ENCODE data around the gene FBXW9. TPM values are rescaled to one million over a fixed set of nuclear protein-coding genes. Genes with fewer than 3 reads are reported as not detected.

FBXW9 gene
- total and polyA plus RNA-seq, 2 of the 13 experiments (the other 11 are each of a cell fraction or from before 2014, with no cell fraction given) = 5.7 to 6.1 TPM

DNA sequence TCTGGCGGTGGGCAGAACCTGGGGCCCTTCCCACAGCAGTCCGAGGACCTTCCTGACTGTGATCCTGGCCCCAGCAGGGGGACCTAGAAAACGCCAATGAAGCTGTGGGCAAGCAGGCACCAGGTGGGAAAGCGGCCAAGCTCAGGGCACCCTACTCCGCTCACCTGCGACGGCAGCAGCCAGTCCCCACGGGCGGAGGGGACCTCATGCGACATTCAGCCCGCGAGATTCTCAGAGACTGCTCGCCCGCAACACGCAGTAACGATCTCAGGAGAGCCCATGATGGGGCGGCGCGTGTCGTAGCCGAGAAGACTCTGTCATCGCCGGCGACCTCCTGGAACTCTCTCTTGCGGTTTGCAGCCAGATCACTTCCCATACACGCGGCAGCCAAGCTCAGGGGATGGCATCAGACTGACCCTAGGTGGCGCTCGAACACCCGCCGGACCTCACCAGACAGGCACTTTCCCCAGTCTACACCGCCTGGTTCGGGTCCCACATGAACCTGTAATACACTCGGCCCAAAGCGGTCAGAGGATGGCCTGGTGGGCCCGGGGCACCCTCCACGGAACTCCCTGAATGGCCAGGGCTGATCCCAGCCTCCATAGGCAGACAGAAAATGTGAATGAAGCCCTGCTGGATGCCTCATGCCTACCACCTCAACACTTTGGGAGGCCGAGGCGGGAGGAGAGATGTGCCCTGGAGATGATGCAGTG lies 56.4 kb downstream of the FBXW9 start (continued):
- no peak for TF ChIP-seq PATZ1 (CRISPR knock-in tag; IDR thresholded peaks at IDR 0.05)
- TF ChIP-seq ZBTB25 (CRISPR knock-in tag; IDR thresholded peaks at IDR 0.05) = no peak
- TF ChIP-seq, protein P1, sequence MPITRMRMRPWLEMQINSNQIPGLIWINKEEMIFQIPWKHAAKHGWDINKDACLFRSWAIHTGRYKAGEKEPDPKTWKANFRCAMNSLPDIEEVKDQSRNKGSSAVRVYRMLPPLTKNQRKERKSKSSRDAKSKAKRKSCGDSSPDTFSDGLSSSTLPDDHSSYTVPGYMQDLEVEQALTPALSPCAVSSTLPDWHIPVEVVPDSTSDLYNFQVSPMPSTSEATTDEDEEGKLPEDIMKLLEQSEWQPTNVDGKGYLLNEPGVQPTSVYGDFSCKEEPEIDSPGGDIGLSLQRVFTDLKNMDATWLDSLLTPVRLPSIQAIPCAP (CRISPR knock-in tag; IDR thresholded peaks at IDR 0.05; ENCODE audit: low read depth) = no peak
- TF ChIP-seq LCORL (IDR thresholded peaks at IDR 0.05) = no peak
- TF ChIP-seq LCORL (CRISPR knock-in tag; IDR thresholded peaks at IDR 0.05) = no peak
- no peak for TF ChIP-seq SMAD3 (CRISPR knock-in tag; IDR thresholded peaks at IDR 0.05)
- no peak for TF ChIP-seq KDM4B (CRISPR knock-in tag; IDR thresholded peaks at IDR 0.05)
- TF ChIP-seq, protein P2, sequence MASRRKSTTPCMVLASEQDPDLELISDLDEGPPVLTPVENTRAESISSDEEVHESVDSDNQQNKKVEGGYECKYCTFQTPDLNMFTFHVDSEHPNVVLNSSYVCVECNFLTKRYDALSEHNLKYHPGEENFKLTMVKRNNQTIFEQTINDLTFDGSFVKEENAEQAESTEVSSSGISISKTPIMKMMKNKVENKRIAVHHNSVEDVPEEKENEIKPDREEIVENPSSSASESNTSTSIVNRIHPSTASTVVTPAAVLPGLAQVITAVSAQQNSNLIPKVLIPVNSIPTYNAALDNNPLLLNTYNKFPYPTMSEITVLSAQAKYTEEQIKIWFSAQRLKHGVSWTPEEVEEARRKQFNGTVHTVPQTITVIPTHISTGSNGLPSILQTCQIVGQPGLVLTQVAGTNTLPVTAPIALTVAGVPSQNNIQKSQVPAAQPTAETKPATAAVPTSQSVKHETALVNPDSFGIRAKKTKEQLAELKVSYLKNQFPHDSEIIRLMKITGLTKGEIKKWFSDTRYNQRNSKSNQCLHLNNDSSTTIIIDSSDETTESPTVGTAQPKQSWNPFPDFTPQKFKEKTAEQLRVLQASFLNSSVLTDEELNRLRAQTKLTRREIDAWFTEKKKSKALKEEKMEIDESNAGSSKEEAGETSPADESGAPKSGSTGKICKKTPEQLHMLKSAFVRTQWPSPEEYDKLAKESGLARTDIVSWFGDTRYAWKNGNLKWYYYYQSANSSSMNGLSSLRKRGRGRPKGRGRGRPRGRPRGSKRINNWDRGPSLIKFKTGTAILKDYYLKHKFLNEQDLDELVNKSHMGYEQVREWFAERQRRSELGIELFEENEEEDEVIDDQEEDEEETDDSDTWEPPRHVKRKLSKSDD (CRISPR knock-in tag; IDR thresholded peaks at IDR 0.05; ENCODE audit: low read depth) = no peak
- TF ChIP-seq, protein P3, sequence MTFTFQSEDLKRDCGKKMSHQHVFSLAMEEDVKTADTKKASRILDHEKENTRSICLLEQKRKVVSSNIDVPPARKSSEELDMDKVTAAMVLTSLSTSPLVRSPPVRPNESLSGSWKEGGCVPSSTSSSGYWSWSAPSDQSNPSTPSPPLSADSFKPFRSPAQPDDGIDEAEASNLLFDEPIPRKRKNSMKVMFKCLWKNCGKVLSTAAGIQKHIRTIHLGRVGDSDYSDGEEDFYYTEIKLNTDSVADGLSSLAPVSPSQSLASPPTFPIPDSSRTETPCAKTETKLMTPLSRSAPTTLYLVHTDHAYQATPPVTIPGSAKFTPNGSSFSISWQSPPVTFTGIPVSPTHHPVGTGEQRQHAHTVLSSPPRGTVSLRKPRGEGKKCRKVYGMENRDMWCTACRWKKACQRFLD (CRISPR knock-in tag; IDR thresholded peaks at IDR 0.05; ENCODE audit: borderline replicate concordance) = peak; percentile 75; the same call in 1 of the 2 replicates
- peak in 1 of 2 experiments; percentile 32; a peak in 1 of 4 replicates for TF ChIP-seq KLF16 (CRISPR knock-in tag; IDR thresholded peaks at IDR 0.05)
- TF ChIP-seq ZFP41 (CRISPR knock-in tag; IDR thresholded peaks at IDR 0.05; ENCODE audit: borderline replicate concordance) = no peak
- TF ChIP-seq SP4 (CRISPR knock-in tag; IDR thresholded peaks at IDR 0.05) = no peak
- TF ChIP-seq YEATS4 (CRISPR knock-in tag; IDR thresholded peaks at IDR 0.05; ENCODE audit: borderline replicate concordance) = peak; percentile 58; the same call in 1 of the 2 replicates
- peak; percentile 47; the same call in 1 of the 2 replicates for TF ChIP-seq ARHGAP35 (CRISPR knock-in tag; IDR thresholded peaks at IDR 0.05; ENCODE audit: borderline replicate concordance)
- TF ChIP-seq ZNF282 (IDR thresholded peaks at IDR 0.05; ENCODE audit: partially characterized antibody) = no peak
- TF ChIP-seq, protein P4, sequence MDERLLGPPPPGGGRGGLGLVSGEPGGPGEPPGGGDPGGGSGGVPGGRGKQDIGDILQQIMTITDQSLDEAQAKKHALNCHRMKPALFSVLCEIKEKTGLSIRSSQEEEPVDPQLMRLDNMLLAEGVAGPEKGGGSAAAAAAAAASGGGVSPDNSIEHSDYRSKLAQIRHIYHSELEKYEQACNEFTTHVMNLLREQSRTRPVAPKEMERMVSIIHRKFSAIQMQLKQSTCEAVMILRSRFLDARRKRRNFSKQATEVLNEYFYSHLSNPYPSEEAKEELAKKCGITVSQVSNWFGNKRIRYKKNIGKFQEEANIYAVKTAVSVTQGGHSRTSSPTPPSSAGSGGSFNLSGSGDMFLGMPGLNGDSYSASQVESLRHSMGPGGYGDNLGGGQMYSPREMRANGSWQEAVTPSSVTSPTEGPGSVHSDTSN (CRISPR knock-in tag; IDR thresholded peaks at IDR 0.05) = no peak
- TF ChIP-seq ZFP82 (CRISPR knock-in tag; IDR thresholded peaks at IDR 0.05; ENCODE audit: borderline replicate concordance) = no peak
- TF ChIP-seq ZMYM4 (CRISPR knock-in tag; IDR thresholded peaks at IDR 0.05) = no peak
- no peak for TF ChIP-seq ZNF30 (CRISPR knock-in tag; IDR thresholded peaks at IDR 0.05)
- TF ChIP-seq SUZ12 (IDR thresholded peaks at IDR 0.05; ENCODE audit: low read depth, low read length) = no peak
